ENCODE data around the gene HNRNPA2B1.
"Not testable (repeated sequence)": the region's sequence is repeated elsewhere in the genome, so short reads cannot be mapped to it uniquely, and the experiment has no call there.

GRCh38 chr7:26184281-26185101 is 16.1 kb downstream of the HNRNPA2B1 start:
- TF ChIP-seq CTCF, POLR2A (IDR thresholded peaks at IDR 0.05): not testable (repeated sequence)
